GM12892 (cell line): ENCODE data around the gene SPCS2.

Source experiments
- POLR2A ChIP-seq: IDR thresholded peaks from 2 replicates; pipeline ENCODE4 v1.6.1; 2011; ENCODE audit warnings: low read depth, low read length, control low read depth
- POLR2AphosphoS5 ChIP-seq: IDR thresholded peaks from 2 replicates; pipeline ENCODE4 v1.6.1; 2011; ENCODE audit warnings: low read depth, low read length, control low read depth
- TAF1 ChIP-seq: IDR thresholded peaks from 2 replicates; pipeline ENCODE4 v1.6.1; 2011; ENCODE audit warnings: low read depth, mild to moderate bottlenecking, control low read depth, low read length, borderline replicate concordance

GRCh38 chr11:75024068-75024449 is 75.0 kb downstream of the SPCS2 start:
- TF ChIP-seq POLR2A (no peak), POLR2AphosphoS5 (no peak), TAF1 (no peak)
